CD4-positive, alpha-beta T cell treated with Interleukin-15 for 4 hours (primary cell): ENCODE measurements around the gene SCNN1A.

ENCODE experiments used
- DNase-seq: peaks from one replicate; pipeline ENCODE4 v3.0.0-alpha.2; 2020; ENCODE audit warnings: low spot score

SCNN1A gene

GRCh38 chr12:6317693-6318439, 57.5 kb downstream of the SCNN1A start:
- no peak for DNase-seq

- no peak for DNase-seq
Measured at GRCh38 chr12:6316921-6317692, 58.3 kb downstream of the SCNN1A start.

- no peak for DNase-seq
Measured at GRCh38 chr12:6315704-6316597, 59.4 kb downstream of the SCNN1A start.

- no peak for DNase-seq
Measured at GRCh38 chr12:6315184-6315583, 60.2 kb downstream of the SCNN1A start.

- no peak for DNase-seq
Measured at GRCh38 chr12:6314776-6315175, 60.6 kb downstream of the SCNN1A start.

GRCh38 chr12:6313326-6313940, 61.9 kb downstream of the SCNN1A start:
- DNase-seq, result no peak

GRCh38 chr12:6312529-6313325, 62.6 kb downstream of the SCNN1A start:
- DNase-seq, result no peak

GRCh38 chr12:6311822-6312528, 63.4 kb downstream of the SCNN1A start:
- DNase-seq, result no peak

GRCh38 chr12:6310771-6311610, 64.4 kb downstream of the SCNN1A start:
- DNase-seq, result no peak

- DNase-seq, result no peak
Measured at GRCh38 chr12:6307529-6307928, 67.8 kb downstream of the SCNN1A start.

- DNase-seq, result no peak
Measured at GRCh38 chr12:6306599-6307220, 68.7 kb downstream of the SCNN1A start.

- DNase-seq, result no peak
Measured at GRCh38 chr12:6306151-6306550, 69.2 kb downstream of the SCNN1A start.

- no peak for DNase-seq
Measured at GRCh38 chr12:6303071-6303470, 72.3 kb downstream of the SCNN1A start.

GRCh38 chr12:6302621-6303020, 72.7 kb downstream of the SCNN1A start:
- no peak for DNase-seq

- no peak for DNase-seq
Measured at GRCh38 chr12:6301721-6302120, 73.6 kb downstream of the SCNN1A start.

- DNase-seq, result no peak
Measured at GRCh38 chr12:6297170-6297569, 78.2 kb downstream of the SCNN1A start.
